SK-N-MC (cell line): Measurements from ENCODE around the gene PHB1.

Source experiments
- EZH2 ChIP-seq: fragments of 200-600 bp; sonication (generic); IDR thresholded peaks from one replicate; pipeline ENCODE4 v1.6.1; 2017; ENCODE audit warnings: antibody characterized with exemption
- POLR2AphosphoS5 ChIP-seq: IDR thresholded peaks from 2 replicates; pipeline ENCODE4 v1.6.1; 2012; ENCODE audit warnings: mild to moderate bottlenecking, low read depth, low read length, borderline replicate concordance

GRCh38 chr17:49457564-49458535 is 43.2 kb upstream of the PHB1 start:
- TF ChIP-seq EZH2: no peak
- TF ChIP-seq POLR2AphosphoS5: no peak
